ENCODE data around the gene OR5B3.

Gene OR5B3

GRCh38 chr11:58434217-58434616 is 27.5 kb upstream of the OR5B3 start:
- Histone ChIP-seq H3K27ac (ENCODE audit: low read depth, low read length, poor library complexity, severe bottlenecking) (no peak overlapping the region), H3K9ac (ENCODE audit: low read length) (no peak overlapping the region), H3F3A (ENCODE audit: insufficient read depth, low read length) (no peaks in the 10 kb centered on the region), H3K36me3 (ENCODE audit: insufficient read depth, low read length) (no peaks in the 10 kb centered on the region), H3K4me2 (ENCODE audit: low read length) (no peak overlapping the region), H4K20me1 (ENCODE audit: insufficient read depth, low read length) (no peaks in the 10 kb centered on the region), H3K9me2 (ENCODE audit: low read depth, low read length) (no peaks in the 10 kb centered on the region), H3K79me2 (ENCODE audit: insufficient read depth, low read length) (no peaks in the 10 kb centered on the region), H3K27me3 (ENCODE audit: insufficient read depth, low read length) (no peaks in the 10 kb centered on the region), H3K4me1 (ENCODE audit: insufficient read depth, low read length, severe bottlenecking) (no peaks in the 10 kb centered on the region), H3K9me3 (ENCODE audit: low read length) (no peaks in the 10 kb centered on the region), H2AFZ (ENCODE audit: low read length) (no peak overlapping the region), H3K4me3 (ENCODE audit: low read depth, low read length, poor library complexity, severe bottlenecking) (no peak overlapping the region)
- TF ChIP-seq EZH2 (IDR thresholded peaks at IDR 0.05; ENCODE audit: borderline replicate concordance, low read length) (no peak), CTCF (IDR thresholded peaks at IDR 0.05; ENCODE audit: low read length) (no peak)

GRCh38 chr11:58433638-58434203 is 27.0 kb upstream of the OR5B3 start:
- Histone ChIP-seq H3K9me3 (ENCODE audit: low read length) (no peaks in the 10 kb centered on the region), H3K79me2 (ENCODE audit: insufficient read depth, low read length) (no peaks in the 10 kb centered on the region), H4K20me1 (ENCODE audit: insufficient read depth, low read length) (no peaks in the 10 kb centered on the region), H3K4me1 (ENCODE audit: insufficient read depth, low read length, severe bottlenecking) (no peaks in the 10 kb centered on the region), H3K4me3 (ENCODE audit: low read depth, low read length, poor library complexity, severe bottlenecking) (no peak overlapping the region), H3K36me3 (ENCODE audit: insufficient read depth, low read length) (no peaks in the 10 kb centered on the region), H2AFZ (ENCODE audit: low read length) (no peak overlapping the region), H3K27ac (ENCODE audit: low read depth, low read length, poor library complexity, severe bottlenecking) (no peak overlapping the region), H3K27me3 (ENCODE audit: insufficient read depth, low read length) (no peaks in the 10 kb centered on the region), H3K4me2 (ENCODE audit: low read length) (no peak overlapping the region), H3K9me2 (ENCODE audit: low read depth, low read length) (no peaks in the 10 kb centered on the region), H3F3A (ENCODE audit: insufficient read depth, low read length) (no peaks in the 10 kb centered on the region), H3K9ac (ENCODE audit: low read length) (no peak overlapping the region)
- TF ChIP-seq EZH2 (IDR thresholded peaks at IDR 0.05; ENCODE audit: borderline replicate concordance, low read length): no peak
- no peak for TF ChIP-seq CTCF (IDR thresholded peaks at IDR 0.05; ENCODE audit: low read length)

GRCh38 chr11:58429273-58429672 is 22.6 kb upstream of the OR5B3 start:
- Histone ChIP-seq H4K20me1 (ENCODE audit: insufficient read depth, low read length) (no peaks in the 10 kb centered on the region), H3K4me2 (ENCODE audit: low read length) (no peak overlapping the region), H3K9me3 (ENCODE audit: low read length) (no peaks in the 10 kb centered on the region), H2AFZ (ENCODE audit: low read length) (no peak overlapping the region), H3K4me3 (ENCODE audit: low read depth, low read length, poor library complexity, severe bottlenecking) (no peak overlapping the region), H3K9ac (ENCODE audit: low read length) (no peak overlapping the region), H3K27me3 (ENCODE audit: insufficient read depth, low read length) (no peaks in the 10 kb centered on the region), H3K9me2 (ENCODE audit: low read depth, low read length) (no peaks in the 10 kb centered on the region), H3F3A (ENCODE audit: insufficient read depth, low read length) (no peaks in the 10 kb centered on the region), H3K4me1 (ENCODE audit: insufficient read depth, low read length, severe bottlenecking) (no peaks in the 10 kb centered on the region), H3K27ac (ENCODE audit: low read depth, low read length, poor library complexity, severe bottlenecking) (no peak overlapping the region), H3K36me3 (ENCODE audit: insufficient read depth, low read length) (no peaks in the 10 kb centered on the region), H3K79me2 (ENCODE audit: insufficient read depth, low read length) (no peaks in the 10 kb centered on the region)
- TF ChIP-seq EZH2 (IDR thresholded peaks at IDR 0.05; ENCODE audit: borderline replicate concordance, low read length) (no peak), CTCF (IDR thresholded peaks at IDR 0.05; ENCODE audit: low read length) (no peak)
